GM06990 (cell line): Measurements from ENCODE around the gene LRRFIP2.

Source experiments
- DNase-seq: peaks from one replicate; pipeline ENCODE4 v3.0.0-alpha.2; 2011; ENCODE audit not compliant: insufficient read length; ENCODE audit errors: extremely low read depth
- H3K27me3 ChIP-seq: replicated peaks from 2 replicates; pipeline ENCODE4 v1.6.0; 2011; ENCODE audit warnings: low read length; ENCODE audit not compliant: control insufficient read depth, insufficient read depth
- H3K36me3 ChIP-seq: 2 replicates; pipeline ENCODE4 v1.5.1; 2011; ENCODE audit warnings: low read length; ENCODE audit not compliant: control insufficient read depth, insufficient read depth
- H3K4me3 ChIP-seq: replicated peaks from 2 replicates; pipeline ENCODE4 v1.5.1; 2011; ENCODE audit warnings: low read depth, mild to moderate bottlenecking, control low read depth, low read length
- CTCF ChIP-seq: IDR thresholded peaks from 2 replicates; pipeline ENCODE4 v1.5.1; 2011; ENCODE audit warnings: low read length, control low read depth, mild to moderate bottlenecking, inconsistent platforms; ENCODE audit not compliant: insufficient read depth, poor library complexity, severe bottlenecking

Gene LRRFIP2

DNA sequence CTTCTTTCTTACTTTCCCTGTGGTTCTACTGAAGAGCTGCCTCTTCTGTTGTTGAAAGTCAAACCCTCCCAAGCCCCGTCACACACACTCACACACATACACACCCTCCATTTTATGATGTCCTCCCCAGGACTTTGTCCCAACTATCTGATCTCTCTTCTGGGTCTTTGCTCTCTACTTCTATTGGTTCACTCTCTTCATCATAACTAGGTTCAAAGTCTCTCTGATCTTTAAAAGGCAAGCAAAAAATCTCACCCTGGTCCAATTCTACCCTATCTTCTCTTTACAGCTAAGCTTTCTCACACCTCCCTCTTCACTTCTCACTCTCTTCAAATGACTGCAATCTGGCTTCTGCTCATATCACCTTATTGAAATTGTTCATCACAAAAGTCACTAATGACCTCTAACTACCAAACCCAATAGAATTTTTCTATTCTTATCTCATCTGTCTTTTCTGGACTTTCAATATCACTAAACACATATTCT, 34.8 kb downstream of the LRRFIP2 start:
- peaks cover 6% of the 10 kb centered on the region for H3K36me3 ChIP-seq
- no peak for TF ChIP-seq CTCF
- H3K27me3 ChIP-seq, result no peaks in the 10 kb centered on the region
- no peak overlapping the region; the same call in 1 of the 2 replicates for H3K4me3 ChIP-seq
- DNase-seq, result peak; percentile 54

- no peak for DNase-seq
- TF ChIP-seq CTCF, result no peak
- Histone ChIP-seq H3K4me3 (no peak overlapping the region), H3K36me3 (peaks cover 6% of the 10 kb centered on the region), H3K27me3 (no peaks in the 10 kb centered on the region)
Measured at GRCh38 chr3:37138816-37139215, 35.6 kb downstream of the LRRFIP2 start.

- Histone ChIP-seq H3K4me3 (no peak overlapping the region), H3K27me3 (no peaks in the 10 kb centered on the region), H3K36me3 (no peaks in the 10 kb centered on the region; the same call in none of the 2 replicates)
- no peak for TF ChIP-seq CTCF
- DNase-seq, result no peak
Measured at GRCh38 chr3:37137516-37137915, 36.9 kb downstream of the LRRFIP2 start.

- no peak overlapping the region for H3K4me3 ChIP-seq
- no peak for TF ChIP-seq CTCF
- H3K27me3 ChIP-seq, result no peaks in the 10 kb centered on the region
- no peak for DNase-seq
- no peaks in the 10 kb centered on the region for H3K36me3 ChIP-seq
Measured at GRCh38 chr3:37136067-37136466, 38.3 kb downstream of the LRRFIP2 start.

GRCh38 chr3:37135561-37135960, 38.8 kb downstream of the LRRFIP2 start:
- no peaks in the 10 kb centered on the region for H3K27me3 ChIP-seq
- H3K4me3 ChIP-seq, result no peak overlapping the region
- H3K36me3 ChIP-seq, result no peaks in the 10 kb centered on the region
- no peak for TF ChIP-seq CTCF
- no peak for DNase-seq

- DNase-seq, result no peak
- no peak for TF ChIP-seq CTCF
- no peak overlapping the region for H3K4me3 ChIP-seq
- no peaks in the 10 kb centered on the region for H3K27me3 ChIP-seq
- no peaks in the 10 kb centered on the region for H3K36me3 ChIP-seq
Measured at GRCh38 chr3:37132334-37132733, 42.0 kb downstream of the LRRFIP2 start.
